K562 (cell line): ENCODE results near the gene KRTAP20-2. TPM values are rescaled to one million over a fixed set of nuclear protein-coding genes. Genes with fewer than 3 reads are reported as not detected.

Experiments used
- ATAC-seq: fragments of 200-7000 bp; cut with Tn5 transposase; 3 replicates; pipeline ENCODE4 v1.9.1; 2020; ENCODE audit warnings: moderate library complexity
- BruUV-seq: library from RNA; stranded (reverse); fragments of 400-500 nt; replicated peaks from 2 replicates; lab custom pipeline; 2021; lab: Mats Ljungman, UMichigan
- CTCF ChIA-PET: fragments of 300-600 bp; formaldehyde crosslinking; extraction: SDS; loops from one replicate; lab custom pipeline; 2021; ENCODE audit warnings: low intra/inter-chr PET ratio; lab: Yijun Ruan, JAX
- POLR2A ChIA-PET: fragments of 300-600, 350-650 bp; sonication (Branson Sonifier 250); formaldehyde crosslinking; extraction: SDS; loops from one replicate; lab custom pipeline; 2021; ENCODE audit warnings: antibody characterized with exemption, inconsistent platforms; lab: Yijun Ruan, JAX
- DNase-seq, 4 experiments: peaks; one replicate each; pipeline versions ENCODE4 v3.0.0 to v3.0.0-alpha.2; 2011 to 2018; ENCODE audit warnings: low spot score in 3 of 4, mixed read lengths in 3 of 4; ENCODE audit errors: extremely low read depth in 1 of 4
- FAIRE-seq: peaks from 2 replicates; lab custom pipeline; 2011; peaks lifted over from hg19 to GRCh38; lab: Jason Lieb, UNC
- H2AFZ ChIP-seq: 2 replicates; pipeline ENCODE4 v1.6.0; 2011; ENCODE audit warnings: low read depth, low read length, control low read depth, inconsistent platforms
- H3K27ac ChIP-seq: fragments of 200-600 bp; 3 replicates; pipeline ENCODE4 v1.8.0; 2011; ENCODE audit warnings: low read depth, mild to moderate bottlenecking, control low read depth, inconsistent platforms, low read length, moderate library complexity, mixed read lengths; ENCODE audit errors: extremely low read depth
- H3K27me3 ChIP-seq, 2 experiments: fragments of 300-600 bp in 1 of 2; 2 replicates in 1 of 2; 3 replicates in 1 of 2; pipeline versions ENCODE4 v1.6.0 to v1.8.0; 2011; ENCODE audit warnings: inconsistent platforms in 2 of 2, low read length in 2 of 2, mild to moderate bottlenecking in 1 of 2, mixed read lengths in 1 of 2, moderate library complexity in 1 of 2; ENCODE audit not compliant: control insufficient read depth in 2 of 2, insufficient read depth in 2 of 2
- H3K36me3 ChIP-seq: fragments of 300-600 bp; 3 replicates; pipeline ENCODE4 v1.8.0; 2011; ENCODE audit warnings: mild to moderate bottlenecking, low read length, inconsistent platforms; ENCODE audit not compliant: control insufficient read depth, insufficient read depth
- H3K4me1 ChIP-seq, 2 experiments: fragments of 200-600 bp in 1 of 2; replicated peaks in 1 of 2; 2 replicates in 1 of 2; 3 replicates in 1 of 2; pipeline versions ENCODE4 v1.5.1 to v1.8.0; 2011; ENCODE audit warnings: inconsistent platforms in 2 of 2, low read length in 2 of 2, mild to moderate bottlenecking in 1 of 2, mixed read lengths in 1 of 2, moderate library complexity in 1 of 2; ENCODE audit not compliant: control insufficient read depth in 2 of 2, insufficient read depth in 2 of 2
- H3K4me2 ChIP-seq: 2 replicates; pipeline ENCODE4 v1.6.1; 2011; ENCODE audit warnings: low read length, control low read depth, inconsistent platforms, mixed read lengths; ENCODE audit not compliant: insufficient read depth
- H3K4me3 ChIP-seq: fragments of 200-600 bp; sonication (generic), shearing (Covaris generic); 2 replicates; pipeline ENCODE4 v1.5.1; 2016; ENCODE audit warnings: control low read depth, inconsistent platforms
- H3K79me2 ChIP-seq: fragments of 200-600 bp; 3 replicates; pipeline ENCODE4 v1.8.0; 2011; ENCODE audit warnings: low read length, inconsistent platforms; ENCODE audit not compliant: control insufficient read depth, insufficient read depth
- H3K9ac ChIP-seq, 2 experiments: 2 replicates each; pipeline versions ENCODE4 v1.6.0 to v1.6.1; 2011; ENCODE audit warnings: low read depth in 2 of 2, low read length in 2 of 2, control low read depth in 1 of 2, inconsistent platforms in 1 of 2, mild to moderate bottlenecking in 1 of 2, mixed read lengths in 1 of 2; ENCODE audit not compliant: insufficient read depth in 1 of 2
- H3K9me1 ChIP-seq: one replicate; pipeline ENCODE4 v1.6.0; 2011; ENCODE audit warnings: inconsistent platforms, mild to moderate bottlenecking, low read length, moderate library complexity; ENCODE audit not compliant: control insufficient read depth, insufficient read depth
- H3K9me3 ChIP-seq: replicated peaks from 2 replicates; pipeline ENCODE4 v1.5.1; 2011; ENCODE audit warnings: low read depth, low read length, inconsistent platforms; ENCODE audit not compliant: control insufficient read depth, insufficient read depth
- H4K20me1 ChIP-seq: replicated peaks from 2 replicates; pipeline ENCODE4 v1.6.1; 2011; ENCODE audit warnings: low read length, inconsistent platforms, mixed read lengths; ENCODE audit not compliant: control insufficient read depth, insufficient read depth
- CBX8 ChIP-seq: fragments of 200-600 bp; sonication (generic); IDR thresholded peaks from 2 replicates; pipeline ENCODE4 v1.6.1; 2012; ENCODE audit warnings: borderline replicate concordance, mixed run types, low read depth, mild to moderate bottlenecking, moderate library complexity, mixed read lengths, low read length, control low read depth, inconsistent platforms; ENCODE audit not compliant: poor library complexity, severe bottlenecking; ENCODE audit errors: extremely low read depth
- CHD2 ChIP-seq: IDR thresholded peaks from 2 replicates; pipeline ENCODE4 v1.6.1; 2011; ENCODE audit warnings: low read depth, low read length
- DDX20 ChIP-seq: fragments of 450-650 bp; IDR thresholded peaks from 2 replicates; pipeline ENCODE4 v1.6.1; 2016; ENCODE audit warnings: missing genetic modification characterization, low read depth, mild to moderate bottlenecking, missing compliant biosample characterization, moderate library complexity
- KDM4B ChIP-seq, 2 experiments: fragments of 450-650 bp in 1 of 2; sonication (generic) in 1 of 2; IDR thresholded peaks; 2 replicates each; pipeline ENCODE4 v1.6.1; 2016 to 2017; ENCODE audit warnings: borderline replicate concordance in 2 of 2, antibody characterized with exemption in 1 of 2, low read depth in 1 of 2, mild to moderate bottlenecking in 1 of 2
- KLF1 ChIP-seq: fragments of 450-650 bp; IDR thresholded peaks from 2 replicates; pipeline ENCODE4 v1.6.1; 2016; ENCODE audit warnings: missing genetic modification characterization, missing compliant biosample characterization
- KLF10 ChIP-seq: fragments of 250-450 bp; sonication (Bioruptor Pico); IDR thresholded peaks from 2 replicates; pipeline ENCODE4 v1.6.1; 2021; ENCODE audit warnings: matching md5 sums
- MAFF ChIP-seq: IDR thresholded peaks from 2 replicates; pipeline ENCODE4 v1.6.1; 2012; ENCODE audit warnings: low read length, improper control_type of control experiment
- PTRF ChIP-seq: fragments of 450-650 bp; IDR thresholded peaks from 2 replicates; pipeline ENCODE4 v1.6.1; 2016; ENCODE audit warnings: mild to moderate bottlenecking, missing genetic modification characterization, missing compliant biosample characterization
- SOX6 ChIP-seq: fragments of 450-650 bp; IDR thresholded peaks from 2 replicates; pipeline ENCODE4 v1.6.1; 2014; ENCODE audit warnings: mild to moderate bottlenecking
- SREBF2 ChIP-seq: sonication (generic); formaldehyde crosslinking; IDR thresholded peaks from 2 replicates; pipeline ENCODE4 v1.4.0; 2020; ENCODE audit warnings: mild to moderate bottlenecking, missing genetic modification reagents
- SRSF7 ChIP-seq: fragments of 200-400 bp; formaldehyde crosslinking; optimal IDR thresholded peaks from 2 replicates; pipeline ENCODE3; 2017; ENCODE audit warnings: mild to moderate bottlenecking, low read depth, low read length
- TAF9B ChIP-seq: fragments of 450-650 bp; IDR thresholded peaks from 2 replicates; pipeline ENCODE4 v1.6.1; 2018; ENCODE audit warnings: mild to moderate bottlenecking; ENCODE audit not compliant: partially characterized antibody
- USF1 ChIP-seq: sonication (generic); formaldehyde crosslinking; IDR thresholded peaks from 2 replicates; pipeline ENCODE4 v1.9.0; 2022; ENCODE audit warnings: mild to moderate bottlenecking, missing genetic modification reagents
- ZBTB1 ChIP-seq: sonication (generic); formaldehyde crosslinking; IDR thresholded peaks from 2 replicates; pipeline ENCODE4 v1.8.1; 2023; ENCODE audit warnings: missing genetic modification reagents, low read depth, mild to moderate bottlenecking, borderline replicate concordance
- ZFP36 ChIP-seq: fragments of 150-350 bp; IDR thresholded peaks from 2 replicates; pipeline ENCODE4 v1.6.1; 2018; ENCODE audit warnings: low read length, low read depth; ENCODE audit not compliant: partially characterized antibody
- ZNF174 ChIP-seq: fragments of 250-450 bp; sonication (Bioruptor Pico); IDR thresholded peaks from 2 replicates; pipeline ENCODE4 v1.4.0; 2020; ENCODE audit warnings: mild to moderate bottlenecking
- ZNF77 ChIP-seq: fragments of 250-450 bp; sonication (Bioruptor Pico); IDR thresholded peaks from 2 replicates; pipeline ENCODE4 v1.5.0; 2020
- WGBS: fragments of 100-300 bp; shearing (Covaris generic); methylation state at CpG from one replicate; pipeline ENCODE4 v1.1.6; 2016; ENCODE audit warnings: low coverage, mixed read lengths; ENCODE audit not compliant: insufficient coverage; ENCODE audit errors: missing lambda C conversion rate; 5-methylcytosine and 5-hydroxymethylcytosine counted together
- in situ Hi-C: fragments of 300-500 bp; cut with MboI; formaldehyde crosslinking; loops from 4 replicates; pipeline ENCODE4 v1.15.0; 2018; ENCODE audit warnings: inconsistent platforms, mixed read lengths
- intact Hi-C: fragments of 100-400 bp; cut with micrococcal nuclease; formaldehyde crosslinking; loops from 2 replicates; pipeline ENCODE4 v1.14.2; 2022
- polyA plus RNA-seq, 8 experiments: library from polyadenylated mRNA; depleted of rRNA in 4 of 8; stranded (reverse) in 5 of 8; unstranded in 3 of 8; fragments of >200 nt; fragmentation: Nextera tagmentation in 2 of 8; fragmentation: Illumina TruSeq in 1 of 8; extraction: Ambion mirVana in 2 of 8; extraction: Trizol in 1 of 8; gene quantifications; 2 replicates each; pipeline versions ENCODE4 v1.2.1 to v1.2.3, GENCODE V29; 2011 to 2014; ENCODE audit warnings: inconsistent platforms in 1 of 8, missing spikeins in 1 of 8
- total RNA-seq, 7 experiments: library from RNA; depleted of rRNA in 6 of 7; stranded (reverse); fragments of >200 nt in 6 of 7; fragmentation: Illumina TruSeq in 2 of 7; extraction: Trizol in 2 of 7; gene quantifications; 2 replicates each; pipeline versions ENCODE4 v1.2.1 to v1.2.3, GENCODE V29; 2011 to 2021; ENCODE audit warnings: low replicate concordance in 1 of 7

Gene KRTAP20-2
- total and polyA plus RNA-seq, 9 of the 15 experiments (the other 6 are each of a cell fraction or from before 2014, with no cell fraction given): not detected

GRCh38 chr21:30615199-30615598 is 19.8 kb upstream of the KRTAP20-2 start (continued):
- TF ChIP-seq USF1 (CRISPR knock-in tag) (no peak), CHD2 (no peak), KDM4B (IDR thresholded peaks at IDR 0.05; ENCODE audit: borderline replicate concordance in 2 of 2, low read depth in 1 of 2) (no peak), SRSF7 (no peak), CBX8 (no peak)

- H3K27ac ChIP-seq: no peak within 1 kb of the TSS
- no peak within 1 kb of the TSS for H3K4me2 ChIP-seq
- H3K9me3 ChIP-seq: peaks cover 5% of the 10 kb centered on the region; the same call in 1 of the 2 replicates
- H4K20me1 ChIP-seq: no peaks in the 10 kb centered on the region
- H3K27me3 ChIP-seq: no peaks in the 10 kb centered on the region
- BruUV-seq: no TSS peak
- H3K9me1 ChIP-seq: no peaks in the 10 kb centered on the region
- CTCF ChIA-PET: no interaction called here
- H3K9ac ChIP-seq: no peak within 1 kb of the TSS
- H2AFZ ChIP-seq: no peak within 1 kb of the TSS
- no peak within 1 kb of the TSS for H3K4me3 ChIP-seq
- no peak for TF ChIP-seq PTRF (tag)
- no peak for TF ChIP-seq ZNF77 (CRISPR knock-in tag)
- TF ChIP-seq TAF9B: no peak
- no peak for TF ChIP-seq MAFF
- TF ChIP-seq ZNF174: no peak
- no peak for TF ChIP-seq KLF10
- no peak for TF ChIP-seq SOX6
- TF ChIP-seq ZFP36: no peak
- no peak for TF ChIP-seq DDX20 (tag)
- TF ChIP-seq KLF1: no peak
- no peak for TF ChIP-seq ZBTB1 (CRISPR knock-in tag)
- no peak for TF ChIP-seq SREBF2 (CRISPR knock-in tag)
- no peaks in the 10 kb centered on the region for H3K36me3 ChIP-seq
- DNase-seq (no peak), ATAC-seq (no peak), FAIRE-seq (no peak)
- H3K4me1 ChIP-seq: no peaks in the 10 kb centered on the region
- intact Hi-C loops (no loop called here), in situ Hi-C loops (no loop called here)
- no peaks in the 10 kb centered on the region for H3K79me2 ChIP-seq
- WGBS: 2% methylated on average over 2 of the region's 2 CpGs
- POLR2A ChIA-PET: no interaction called here
Measured at GRCh38 chr21:30616125-30616524, 18.9 kb upstream of the KRTAP20-2 start, which contains the start of gene KRTAP20-1. Gene KRTAP20-1, plus strand, starts transcription at chr21:30616425. Its CDS starts 30 bp downstream, at chr21:30616455.
